Inflammatory macrophage (primary cell): ENCODE data around the gene KCNQ1.

Experiments used
- DNase-seq, 2 donors: peaks; one replicate each; pipeline ENCODE4 v3.0.0-alpha.2; 2020 to 2022

Gene KCNQ1

DNA sequence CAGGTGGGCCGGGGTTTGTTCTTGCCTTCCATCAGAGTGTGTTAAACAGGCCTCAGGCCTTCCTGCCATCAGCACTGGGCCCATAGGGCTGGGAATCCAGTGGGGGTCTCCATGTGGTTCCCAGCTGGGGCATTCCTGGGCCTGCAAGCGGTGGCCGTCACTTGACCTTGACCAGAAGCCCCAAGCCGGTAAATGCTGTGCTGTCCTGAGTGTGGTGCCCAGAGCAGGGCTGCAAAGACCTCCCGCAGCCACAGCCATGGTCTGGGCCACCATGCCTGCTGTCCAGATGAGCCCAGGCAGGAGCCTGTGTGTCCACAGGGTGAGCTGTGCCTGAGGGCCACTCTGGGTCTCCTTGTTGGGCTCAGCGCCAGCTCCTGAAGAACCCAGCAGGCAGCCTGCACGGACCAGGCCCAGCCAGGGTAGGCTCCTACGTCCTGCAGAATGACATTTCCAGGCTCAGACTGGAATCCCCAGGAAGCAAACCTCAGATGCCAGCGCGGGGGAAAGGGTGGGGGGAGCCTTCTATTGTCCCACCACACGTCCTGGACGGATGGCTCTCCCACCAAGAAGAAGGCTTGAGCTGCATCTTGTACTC is 137.6 kb downstream of the KCNQ1 start:
- DNase-seq = no peak

DNA sequence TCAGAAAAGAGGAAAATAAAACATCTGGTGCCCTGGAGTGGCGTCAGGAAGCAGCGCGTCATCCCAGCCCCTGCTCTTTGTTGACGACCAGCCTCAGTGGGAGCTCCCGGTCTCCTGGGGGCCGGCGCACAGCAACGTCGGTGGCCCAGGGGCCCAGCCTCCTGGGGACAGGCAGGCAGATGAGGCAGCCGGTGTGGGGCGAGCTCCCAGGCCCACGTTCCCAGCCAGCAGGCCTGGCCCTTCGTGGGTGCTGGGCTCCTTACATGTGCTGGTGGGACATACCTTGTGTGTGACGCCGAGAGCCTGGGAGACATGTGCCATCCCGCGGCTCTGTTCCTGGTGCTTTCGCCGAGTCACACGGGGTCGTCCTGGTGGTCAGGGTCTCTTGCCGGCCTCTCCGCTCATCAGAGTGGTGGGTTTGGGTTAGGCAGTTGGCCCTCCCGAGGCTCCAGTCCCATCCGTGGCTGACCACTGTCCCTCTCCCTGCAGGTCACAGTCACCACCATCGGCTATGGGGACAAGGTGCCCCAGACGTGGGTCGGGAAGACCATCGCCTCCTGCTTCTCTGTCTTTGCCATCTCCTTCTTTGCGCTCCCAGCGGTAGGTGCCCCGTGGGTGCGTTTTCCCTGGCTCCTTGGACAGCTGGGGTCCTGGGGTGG is 138.3 kb downstream of the KCNQ1 start:
- no peak for DNase-seq

DNA sequence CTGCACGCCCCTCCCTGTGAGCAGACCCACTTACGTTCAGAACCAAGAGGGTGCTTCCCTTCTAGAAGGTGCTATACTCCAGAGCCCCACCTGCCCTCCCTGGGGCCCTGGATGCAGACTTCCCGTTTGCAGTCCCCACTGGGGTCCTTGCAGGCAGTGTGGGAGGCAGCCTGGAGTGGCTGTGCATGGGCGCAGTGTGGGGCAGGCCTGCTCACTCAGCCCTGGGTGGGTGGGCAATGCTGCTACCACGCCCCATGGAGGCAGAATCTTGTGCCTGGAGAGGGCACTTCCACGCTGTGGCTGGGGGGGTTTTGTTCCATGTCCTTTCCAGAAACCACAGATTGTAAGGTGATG is 138.8 kb downstream of the KCNQ1 start:
- no peak for DNase-seq

DNA sequence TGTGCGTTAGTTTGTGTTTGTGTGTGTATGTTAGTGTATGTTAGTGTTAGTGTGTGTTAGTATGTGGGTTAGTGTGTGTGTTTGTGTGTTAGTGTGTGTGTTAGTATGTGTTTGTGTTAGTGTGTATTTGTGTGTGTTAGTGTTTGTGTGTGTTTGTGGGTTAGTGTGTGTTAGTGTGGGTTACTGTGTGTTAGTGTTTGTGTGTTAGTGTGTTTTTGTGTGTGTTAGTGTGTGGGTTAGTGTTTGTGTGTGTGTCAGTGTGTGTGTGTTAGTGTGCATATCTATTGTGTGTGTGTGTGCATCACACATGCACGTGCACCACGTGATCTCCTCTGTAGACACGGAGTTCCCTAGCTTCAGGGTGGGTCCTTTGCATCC is 139.6 kb downstream of the KCNQ1 start:
- DNase-seq = no peak

DNA sequence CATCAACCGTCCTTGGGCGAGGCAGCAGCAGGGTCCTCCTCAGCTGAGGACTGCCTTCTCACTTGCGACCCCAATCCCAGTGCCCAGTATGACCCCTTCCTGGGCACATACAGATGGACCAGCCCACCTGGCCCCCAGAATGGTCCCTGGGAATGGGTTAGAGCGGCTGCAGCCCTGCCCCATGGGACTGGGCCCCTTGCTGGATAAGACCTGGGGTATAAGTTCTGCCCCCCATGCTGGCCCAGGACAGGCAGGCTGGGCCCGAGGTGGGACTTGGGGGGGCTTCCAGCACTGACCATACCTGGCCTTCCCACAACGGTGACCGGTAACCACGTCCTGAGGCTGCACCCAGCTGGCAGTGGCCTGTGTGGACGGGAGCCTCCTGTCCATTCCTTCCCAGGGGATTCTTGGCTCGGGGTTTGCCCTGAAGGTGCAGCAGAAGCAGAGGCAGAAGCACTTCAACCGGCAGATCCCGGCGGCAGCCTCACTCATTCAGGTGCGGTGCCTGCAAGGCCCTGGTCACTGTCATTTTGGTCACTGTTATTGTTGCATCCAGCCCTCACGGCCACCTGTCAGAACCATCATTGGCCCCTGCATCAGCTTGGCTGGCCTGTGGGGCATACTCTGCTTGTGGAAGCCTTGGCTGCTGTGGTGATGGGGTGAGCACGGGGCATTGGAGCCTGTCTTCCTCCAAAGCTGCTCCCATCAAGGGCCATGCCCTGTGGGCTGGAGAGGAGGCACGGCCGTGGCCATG is 140.2 kb downstream of the KCNQ1 start:
- DNase-seq = no peak

DNA sequence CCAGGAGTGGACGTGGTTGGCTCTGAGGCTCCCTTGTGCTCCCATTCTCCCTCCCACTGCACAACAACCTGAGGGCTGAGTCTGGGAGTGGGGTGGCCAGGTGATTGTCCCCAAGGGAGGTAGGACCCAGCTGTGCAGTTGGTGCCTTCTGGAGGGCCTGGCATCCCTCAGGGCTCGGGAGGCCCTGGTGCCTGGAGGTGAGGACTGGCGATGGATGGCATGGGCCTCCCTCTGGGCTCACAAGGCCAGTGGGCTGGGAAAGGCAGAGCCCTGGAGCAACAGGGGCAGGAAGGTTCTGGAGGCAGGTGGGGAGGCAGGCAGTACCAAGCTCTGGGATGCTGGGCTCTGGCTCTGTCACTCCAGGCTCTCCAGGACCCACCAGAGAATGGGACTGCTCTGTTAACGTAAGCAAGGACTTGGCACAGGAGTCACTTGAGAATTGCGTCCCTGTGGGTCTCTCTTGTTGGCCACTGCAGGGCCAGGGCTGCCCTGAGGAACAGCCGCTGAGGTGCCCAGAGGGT is 140.8 kb downstream of the KCNQ1 start:
- DNase-seq = no peak

DNA sequence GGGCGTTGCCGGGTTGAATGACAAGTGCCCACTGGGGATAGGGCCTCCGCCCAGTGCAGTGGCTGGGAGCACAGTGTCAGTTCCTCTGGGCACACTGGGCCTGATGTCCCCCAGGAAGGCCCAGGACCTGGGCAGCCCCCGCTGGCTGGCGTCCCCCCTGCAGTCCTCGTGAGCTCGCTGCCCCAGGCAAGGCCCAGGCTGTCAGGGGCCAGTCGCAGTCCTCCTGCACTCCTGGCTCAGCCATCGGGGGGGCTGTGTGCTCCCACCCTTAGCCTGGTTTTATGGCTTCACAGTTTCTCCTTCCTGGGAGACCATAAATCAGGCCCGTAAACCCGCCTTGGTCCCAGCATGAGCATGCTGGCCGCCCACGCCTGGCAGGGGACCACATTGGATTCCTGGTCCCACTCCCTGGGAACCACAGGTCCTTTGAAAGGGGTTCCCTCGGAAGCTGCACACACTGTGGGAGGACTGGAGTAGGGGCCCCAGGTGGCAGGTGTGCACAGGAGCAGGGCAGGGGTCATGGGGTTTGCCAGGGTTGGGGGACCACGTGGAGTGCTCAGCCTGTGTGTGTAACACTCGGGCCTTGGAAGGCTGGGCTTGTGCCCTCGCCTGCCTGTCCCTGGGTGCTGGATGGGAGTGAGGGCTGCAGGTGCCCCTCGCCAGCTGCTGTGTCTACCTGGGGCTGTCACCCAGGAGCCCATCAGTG is 141.4 kb downstream of the KCNQ1 start:
- DNase-seq = no peak

DNA sequence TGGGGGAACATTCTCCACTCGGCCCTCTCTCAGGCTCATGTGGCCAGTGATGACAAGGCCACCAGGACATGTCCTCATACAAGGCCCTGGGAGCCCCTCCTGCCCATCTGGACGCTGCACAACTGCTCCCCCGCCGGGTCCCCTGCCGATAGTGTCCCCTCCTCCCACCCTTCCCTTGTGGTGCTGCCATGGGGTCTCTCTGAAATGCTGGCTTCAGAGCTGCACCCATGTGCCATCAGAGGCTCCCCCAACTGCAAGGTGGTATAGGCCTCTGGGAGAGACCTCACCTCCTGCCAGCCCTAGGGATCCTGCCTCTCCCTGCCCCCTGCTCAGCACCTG is 142.0 kb downstream of the KCNQ1 start:
- DNase-seq = no peak

DNA sequence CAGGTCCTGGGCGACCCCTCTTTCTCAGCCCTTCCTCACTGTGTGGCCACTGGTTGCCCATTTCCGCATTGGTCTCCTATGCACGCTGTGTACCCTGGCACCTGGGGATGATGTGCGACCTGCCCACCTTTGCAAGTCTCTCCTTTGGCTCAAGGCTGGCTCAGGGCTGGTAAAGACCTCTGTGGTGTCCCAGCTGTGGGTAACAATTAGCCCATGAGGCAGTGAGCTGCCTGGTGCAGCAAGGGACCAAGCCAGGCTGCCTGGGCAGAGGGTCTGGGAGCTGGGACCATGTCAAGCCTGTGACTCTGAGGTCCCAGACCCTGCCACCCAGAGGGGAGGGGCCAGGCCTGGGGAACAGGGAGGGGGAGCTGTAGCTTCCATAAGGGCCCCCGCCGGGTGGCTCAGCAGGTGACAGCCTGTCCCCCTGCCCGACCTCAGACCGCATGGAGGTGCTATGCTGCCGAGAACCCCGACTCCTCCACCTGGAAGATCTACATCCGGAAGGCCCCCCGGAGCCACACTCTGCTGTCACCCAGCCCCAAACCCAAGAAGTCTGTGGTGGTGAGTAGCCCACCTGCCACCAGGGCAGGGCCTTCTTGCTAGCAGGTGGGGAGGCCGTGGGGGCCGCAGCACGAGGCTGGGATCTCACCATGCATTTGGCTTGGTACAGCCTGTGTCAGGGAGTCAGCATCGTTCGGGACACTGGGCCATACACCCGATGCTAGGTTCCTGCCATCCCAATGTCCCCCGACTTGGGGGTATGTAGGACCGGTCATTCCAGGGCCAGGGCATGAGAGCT is 142.5 kb downstream of the KCNQ1 start:
- no peak for DNase-seq

DNA sequence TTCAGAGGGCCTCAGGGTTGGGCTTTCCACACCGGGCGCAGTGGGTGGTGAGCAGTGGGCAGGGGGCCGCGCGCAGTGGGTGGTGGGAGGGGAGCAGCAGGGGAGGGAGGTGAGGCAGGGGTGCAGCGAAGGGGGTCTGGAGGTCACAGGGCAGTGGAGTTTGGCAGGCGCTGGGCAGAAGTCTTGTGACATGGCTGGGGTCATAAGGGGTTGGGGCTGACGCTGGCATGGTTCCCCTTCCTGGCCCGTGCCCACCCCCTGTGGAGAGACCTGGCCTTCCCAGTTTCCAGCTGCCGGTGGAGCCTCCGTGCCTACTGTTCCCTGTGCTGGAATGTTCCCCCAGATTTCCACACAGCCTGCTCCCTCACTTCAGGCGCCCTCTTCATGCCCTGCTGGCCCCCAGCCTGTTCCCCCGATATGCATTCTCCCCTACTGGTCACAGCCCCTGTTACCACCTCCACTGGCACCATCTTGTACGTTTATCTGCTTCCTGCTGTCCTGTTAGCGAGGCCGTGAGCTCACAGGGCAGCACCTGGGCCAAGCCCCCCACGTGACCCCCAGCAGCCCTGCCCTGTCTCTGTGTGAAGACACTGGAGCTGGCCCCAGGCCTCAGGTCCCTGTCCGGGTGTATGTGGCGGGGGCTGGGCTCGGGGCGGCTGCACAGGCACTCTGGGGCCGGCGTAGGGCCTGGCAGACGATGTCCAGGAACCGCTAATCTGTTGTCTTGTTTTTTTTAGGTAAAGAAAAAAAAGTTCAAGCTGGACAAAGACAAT is 143.4 kb downstream of the KCNQ1 start:
- no peak for DNase-seq

DNA sequence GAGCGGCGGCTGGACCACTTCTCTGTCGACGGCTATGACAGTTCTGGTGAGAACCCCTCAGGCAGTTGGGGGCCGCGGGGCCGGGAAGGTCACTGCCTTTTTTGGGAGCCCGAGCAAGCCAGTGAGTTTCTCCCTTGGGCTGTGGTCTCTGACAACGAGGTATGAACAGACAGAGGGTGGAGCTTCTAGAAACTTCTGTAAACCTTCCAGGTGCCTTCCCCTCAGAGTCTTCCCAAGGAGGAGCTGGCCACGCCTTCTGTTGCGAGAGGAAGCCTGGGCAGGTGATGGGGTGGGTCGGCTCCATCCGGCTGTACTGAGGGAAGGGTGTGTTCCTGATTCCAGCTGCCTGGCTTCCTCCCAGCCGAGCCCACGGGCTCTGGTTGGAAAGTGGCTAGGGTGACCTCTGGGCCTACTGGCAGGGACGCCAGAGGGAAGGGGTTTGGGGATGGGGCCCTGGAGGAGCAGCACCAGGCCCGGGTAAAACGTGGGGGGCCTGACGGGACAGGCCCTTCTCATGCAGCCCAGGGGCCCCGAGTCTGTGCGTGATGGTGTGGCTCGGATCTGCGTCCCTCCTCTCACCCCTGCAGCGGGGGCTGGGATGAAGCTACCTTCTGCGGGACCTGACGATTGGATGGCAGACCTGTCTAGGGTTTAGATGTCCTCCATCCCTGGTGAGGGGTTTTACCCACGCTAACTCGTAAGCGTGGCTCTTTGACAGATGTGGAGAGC is 144.2 kb downstream of the KCNQ1 start:
- no peak for DNase-seq

DNA sequence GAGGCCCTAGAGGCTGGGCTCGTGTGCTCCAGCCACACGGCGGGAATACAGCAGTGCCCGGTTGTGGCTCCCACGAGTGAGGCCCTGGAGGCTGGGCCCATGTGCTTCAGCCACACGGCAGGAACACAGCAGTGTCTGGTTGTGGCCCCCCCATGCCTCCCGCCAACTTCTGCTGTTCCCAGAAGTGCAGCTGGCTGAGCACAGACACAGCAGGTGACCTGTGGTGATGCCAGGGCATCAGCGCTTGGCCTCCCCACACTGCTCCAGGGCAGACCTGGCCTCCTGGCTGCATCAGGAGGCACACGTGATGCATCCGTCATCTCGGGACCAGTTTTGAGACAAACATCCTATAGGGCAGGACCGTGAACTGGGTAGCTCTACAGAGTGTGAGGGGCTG is 144.7 kb downstream of the KCNQ1 start:
- DNase-seq = no peak

DNA sequence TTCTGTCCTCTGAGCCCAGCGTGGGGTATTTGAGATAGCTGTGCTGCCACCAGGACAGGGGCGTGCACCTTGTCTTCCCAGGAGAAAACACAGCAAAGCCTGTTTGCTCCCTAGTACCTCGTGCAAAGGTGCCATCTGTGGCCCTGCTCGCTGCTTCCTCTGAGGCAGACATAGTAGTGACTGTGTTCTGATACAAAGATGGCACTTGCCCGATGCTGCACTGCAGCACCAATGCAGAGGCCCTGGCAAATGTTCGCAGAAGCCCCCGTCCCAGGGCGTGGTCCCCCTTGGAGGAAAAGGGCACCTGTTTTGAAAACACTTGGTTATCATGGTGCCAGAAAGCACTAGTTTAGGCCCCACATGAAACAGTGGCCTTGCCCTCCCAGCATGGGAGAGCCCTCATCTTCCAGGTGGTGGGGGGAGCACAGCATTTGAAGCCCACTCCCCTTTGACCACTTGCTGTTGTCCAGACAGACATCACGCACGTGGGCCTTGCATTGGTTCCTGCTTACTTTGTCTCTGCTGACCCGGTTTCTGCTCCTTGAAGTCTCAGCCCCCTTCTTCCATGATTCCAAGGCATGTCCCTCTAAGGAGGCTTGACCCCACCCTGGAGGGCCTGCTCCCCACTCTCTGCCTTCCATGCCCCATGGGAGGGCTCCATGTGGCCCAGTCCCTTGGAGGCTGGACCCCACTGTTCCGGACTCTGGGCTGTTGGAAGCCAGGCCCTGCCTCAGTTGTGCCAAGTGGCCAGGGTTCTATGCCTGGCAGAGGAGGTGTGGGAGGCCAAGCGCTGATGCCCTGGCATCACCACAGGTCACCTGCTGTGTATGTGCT is 145.5 kb downstream of the KCNQ1 start:
- no peak for DNase-seq

DNA sequence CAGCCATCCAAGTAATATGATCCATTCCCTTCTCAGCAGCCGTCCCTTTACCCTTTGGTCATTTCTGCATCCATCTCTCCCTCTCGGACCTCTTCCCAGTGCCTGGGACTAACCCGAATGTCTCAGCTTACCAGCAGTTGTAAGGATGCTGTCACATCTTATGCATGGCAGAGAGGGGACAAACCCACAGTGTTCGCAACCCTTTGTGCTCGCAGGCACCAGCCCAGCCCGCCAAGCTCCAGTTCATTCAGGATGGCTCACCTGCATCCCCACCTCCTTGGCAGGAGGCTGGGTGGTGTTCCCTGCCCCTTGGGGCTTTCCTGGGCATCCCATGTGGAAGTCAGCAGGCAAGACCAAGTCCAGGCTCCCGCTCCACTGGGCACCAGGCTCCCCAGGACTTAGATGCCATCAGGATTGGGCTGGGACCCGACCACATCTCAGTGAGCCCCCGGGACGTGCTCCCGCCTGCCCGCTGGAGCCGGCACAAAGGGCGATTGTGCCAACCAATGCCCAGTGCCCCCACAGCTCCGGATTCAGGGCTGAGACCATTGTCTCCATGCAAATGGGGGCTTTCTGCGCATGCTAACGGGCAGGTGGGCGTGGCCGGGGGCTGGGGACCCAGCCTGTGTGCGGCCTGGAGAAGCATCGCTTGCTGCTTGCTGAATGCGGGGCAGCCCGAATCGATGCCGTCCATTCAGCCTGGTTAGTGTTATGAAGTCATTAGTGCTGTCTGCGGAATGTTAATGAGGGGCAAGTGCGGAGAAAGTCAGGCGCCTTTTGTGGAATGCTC is 146.4 kb downstream of the KCNQ1 start:
- no peak for DNase-seq

DNA sequence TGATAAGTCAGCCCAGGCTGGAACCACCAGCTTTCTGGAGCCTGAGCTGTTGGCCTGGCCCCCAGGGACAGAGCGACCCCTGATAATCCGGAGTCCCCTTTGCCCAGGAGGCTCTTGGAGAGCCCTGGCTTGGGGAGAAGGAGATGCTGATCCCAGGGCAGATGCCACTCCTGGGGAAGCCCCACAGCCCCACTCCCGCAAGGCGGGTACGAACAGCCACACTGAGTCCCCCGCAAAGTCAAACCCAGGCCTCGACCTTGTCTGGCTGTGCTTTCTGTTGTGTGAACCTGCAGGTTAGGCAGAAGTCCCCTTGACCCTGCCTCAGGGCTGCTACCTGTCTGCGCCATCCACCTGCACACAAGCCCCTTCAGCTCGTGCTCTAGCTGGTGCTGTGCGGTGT is 147.0 kb downstream of the KCNQ1 start:
- no peak for DNase-seq

DNA sequence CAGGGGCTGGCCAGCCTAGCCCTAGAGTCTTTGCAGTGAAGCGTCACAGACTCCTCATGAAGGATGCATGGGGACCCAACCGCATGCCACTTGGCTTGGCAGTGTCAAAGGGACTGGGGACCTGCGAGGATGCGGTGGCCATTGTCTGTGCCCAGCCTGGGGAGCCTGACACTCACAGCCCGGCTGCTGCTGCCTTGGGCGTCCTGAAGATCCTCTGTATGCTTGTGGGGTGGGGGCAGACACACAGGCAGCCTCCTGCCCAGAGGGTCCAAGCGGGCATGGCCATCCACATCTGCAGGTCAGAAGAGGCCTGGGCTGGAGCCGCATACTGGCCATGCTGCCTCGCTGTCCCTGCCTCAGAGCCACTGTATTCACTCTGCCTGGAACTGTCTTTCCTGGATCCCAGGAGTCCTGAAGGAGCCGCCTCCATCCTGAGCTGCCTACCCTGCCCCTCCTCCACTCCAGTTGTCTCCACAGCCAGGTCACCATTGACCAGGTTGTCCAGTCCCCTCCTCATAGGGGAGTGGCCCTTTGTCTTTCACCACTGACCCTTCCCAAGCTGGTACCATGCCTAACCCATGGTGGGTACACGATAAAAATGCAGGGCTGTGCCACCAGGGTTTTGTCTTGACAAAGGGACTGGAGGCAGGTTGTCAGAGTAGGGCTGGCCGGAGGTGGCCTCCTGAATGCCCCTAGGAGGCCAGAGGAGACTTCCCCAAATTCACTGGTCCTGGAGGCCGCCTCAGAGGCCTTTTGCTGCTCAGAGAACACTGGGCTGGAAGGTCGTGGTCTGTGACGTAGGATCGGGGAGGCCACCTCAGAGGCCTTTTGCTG is 148.0 kb downstream of the KCNQ1 start:
- no peak for DNase-seq

DNA sequence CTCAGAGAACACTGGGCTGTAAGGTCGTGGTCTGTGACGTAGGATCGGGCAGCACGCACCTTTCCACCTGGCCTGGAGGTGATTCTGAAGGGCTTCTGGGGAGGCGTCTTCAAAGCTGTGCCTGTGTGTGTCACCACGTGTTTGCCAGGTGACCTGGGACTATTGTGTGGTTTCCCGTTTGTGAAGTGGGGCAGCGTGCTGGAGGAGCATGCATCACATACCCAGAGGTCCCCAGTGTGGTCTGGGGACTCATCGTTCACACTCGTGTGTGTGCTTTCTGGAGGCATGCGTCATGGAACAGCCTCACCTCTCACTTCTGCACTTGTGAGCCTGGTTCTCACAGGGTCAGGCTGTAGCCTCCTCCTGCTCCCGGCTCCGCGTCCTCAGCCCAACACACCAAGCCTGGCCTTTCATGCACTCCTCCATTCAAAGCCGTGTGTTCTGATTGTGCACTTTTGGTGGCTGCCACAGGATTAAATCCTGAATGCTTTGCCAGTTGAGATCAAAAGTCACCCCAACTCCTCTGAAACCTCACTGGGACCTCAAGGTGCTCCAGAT is 148.7 kb downstream of the KCNQ1 start:
- no peak for DNase-seq

DNA sequence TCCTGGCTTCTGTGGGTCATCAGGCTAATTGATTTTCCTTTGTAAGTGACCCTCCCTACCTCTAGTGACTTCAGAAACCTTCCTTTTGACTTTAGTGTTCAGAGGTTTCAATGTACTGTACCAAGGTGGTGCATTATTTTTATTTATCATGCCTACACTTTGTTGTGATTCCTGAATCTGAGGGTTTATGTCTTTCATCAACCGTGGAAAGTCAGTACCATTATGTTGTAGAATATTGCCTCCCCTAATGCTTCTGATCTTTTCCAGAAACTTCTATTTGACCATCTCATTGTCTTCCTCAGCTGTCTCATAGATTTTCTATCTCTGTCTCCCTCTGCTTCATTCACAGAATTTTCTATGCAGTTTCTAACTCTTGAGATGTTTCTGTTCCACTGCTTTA is 149.5 kb downstream of the KCNQ1 start:
- no peak for DNase-seq
